Hepatocyte (in vitro differentiated cells): ENCODE measurements around the gene M1AP. TPM values are rescaled to one million over a fixed set of nuclear protein-coding genes. Genes with fewer than 3 reads are reported as not detected.

Experiments used
- DNase-seq: peaks from one replicate; pipeline ENCODE4 v3.0.0-alpha.2; 2016; ENCODE audit warnings: low spot score
- H2AFZ ChIP-seq: fragments of 200-600 bp; sonication (generic); 2 replicates; pipeline ENCODE4 v1.6.0; 2016; ENCODE audit warnings: antibody characterized with exemption, mild to moderate bottlenecking
- H3K27ac ChIP-seq: fragments of 200-600 bp; sonication (generic); 2 replicates; pipeline ENCODE4 v1.5.1; 2016; ENCODE audit warnings: mild to moderate bottlenecking
- H3K27me3 ChIP-seq: fragments of 200-600 bp; sonication (generic); 2 replicates; pipeline ENCODE4 v1.6.1; 2016
- H3K36me3 ChIP-seq: fragments of 200-600 bp; sonication (generic); replicated peaks from 2 replicates; pipeline ENCODE4 v1.5.1; 2016; ENCODE audit warnings: low read depth; ENCODE audit not compliant: insufficient read depth
- H3K4me1 ChIP-seq: fragments of 200-600 bp; sonication (generic); 2 replicates; pipeline ENCODE4 v1.5.1; 2016; ENCODE audit warnings: mild to moderate bottlenecking, moderate library complexity; ENCODE audit not compliant: insufficient read depth
- H3K4me2 ChIP-seq: fragments of 200-600 bp; sonication (generic); 2 replicates; pipeline ENCODE4 v1.6.0; 2016
- H3K4me3 ChIP-seq: fragments of 200-600 bp; sonication (generic); 2 replicates; pipeline ENCODE4 v1.5.1; 2016; ENCODE audit warnings: mild to moderate bottlenecking
- H3K79me2 ChIP-seq: fragments of 200-600 bp; sonication (generic); 2 replicates; pipeline ENCODE4 v1.6.0; 2017; ENCODE audit warnings: mild to moderate bottlenecking
- H3K9me2 ChIP-seq: fragments of 200-600 bp; sonication (generic); replicated peaks from 2 replicates; pipeline ENCODE4 v1.6.0; 2017; ENCODE audit warnings: mild to moderate bottlenecking; ENCODE audit not compliant: insufficient read depth
- H3K9me3 ChIP-seq: fragments of 200-600 bp; sonication (generic); 2 replicates; pipeline ENCODE4 v1.5.1; 2016; ENCODE audit warnings: low read depth, mild to moderate bottlenecking
- H4K20me1 ChIP-seq: fragments of 200-600 bp; sonication (generic); 2 replicates; pipeline ENCODE4 v1.6.0; 2016; ENCODE audit warnings: mild to moderate bottlenecking; ENCODE audit not compliant: insufficient read depth, poor library complexity, severe bottlenecking
- CTCF ChIP-seq: fragments of 200-600 bp; sonication (generic); IDR thresholded peaks from 2 replicates; pipeline ENCODE4 v1.5.1; 2016; ENCODE audit warnings: antibody characterized with exemption, mild to moderate bottlenecking; ENCODE audit not compliant: poor library complexity
- EZH2 ChIP-seq: fragments of 200-600 bp; sonication (generic); IDR thresholded peaks from 2 replicates; pipeline ENCODE4 v1.6.1; 2016; ENCODE audit warnings: antibody characterized with exemption, mild to moderate bottlenecking, borderline replicate concordance
- EZH2phosphoT487 ChIP-seq: fragments of 200-600 bp; sonication (generic); IDR thresholded peaks from one replicate; pipeline ENCODE4 v1.6.1; 2018; ENCODE audit warnings: antibody characterized with exemption, mild to moderate bottlenecking, low read depth, moderate library complexity; ENCODE audit not compliant: unreplicated experiment, severe bottlenecking
- WGBS: methylation state at CpG from one replicate; pipeline ENCODE4 v1.1.6; 2016; ENCODE audit warnings: low lambda C conversion rate; ENCODE audit errors: missing lambda C conversion rate; 5-methylcytosine and 5-hydroxymethylcytosine counted together
- polyA plus RNA-seq: library from polyadenylated mRNA; unstranded; fragments of >200 nt; fragmentation: Nextera tagmentation; extraction: Ambion mirVana; gene quantifications from 2 replicates; pipeline ENCODE4 v1.2.1, GENCODE V29; 2016
- total RNA-seq: library from RNA; depleted of rRNA; stranded (reverse); fragments of >200 nt; gene quantifications from 2 replicates; pipeline ENCODE4 v1.2.3, GENCODE V29; 2014

M1AP gene
- total and polyA plus RNA-seq, 2 experiments from 2014 or later: 0.30 to 0.70 TPM

- WGBS: 82% methylated on average over 4 of the region's 4 CpGs
- H4K20me1 ChIP-seq: no peaks in the 10 kb centered on the region
- H3K79me2 ChIP-seq: no peaks in the 10 kb centered on the region
- H3K27ac ChIP-seq: no peak overlapping the region
- H3K36me3 ChIP-seq: no peaks in the 10 kb centered on the region
- H2AFZ ChIP-seq: no peak overlapping the region
- no peaks in the 10 kb centered on the region for H3K4me1 ChIP-seq
- peaks cover 3% of the 10 kb centered on the region for H3K27me3 ChIP-seq
- no peak for DNase-seq
- H3K9me2 ChIP-seq: no peaks in the 10 kb centered on the region
- H3K4me2 ChIP-seq: no peak overlapping the region
- H3K4me3 ChIP-seq: no peak overlapping the region
- H3K9me3 ChIP-seq: no peaks in the 10 kb centered on the region
- TF ChIP-seq EZH2phosphoT487: no peak
- TF ChIP-seq CTCF: no peak
- no peak for TF ChIP-seq EZH2
These were observed 54.0 kb downstream of the M1AP start for GRCh38 chr2:74593826-74594772.

GRCh38 chr2:74588664-74589063 lies 59.5 kb downstream of the M1AP start:
- 66% methylated on average over 2 of the region's 2 CpGs for WGBS

GRCh38 chr2:74587664-74588277 lies 60.4 kb downstream of the M1AP start:
- H4K20me1 ChIP-seq: no peaks in the 10 kb centered on the region
- no peaks in the 10 kb centered on the region for H3K9me3 ChIP-seq
- peaks cover 3% of the 10 kb centered on the region for H3K27me3 ChIP-seq
- no peak for TF ChIP-seq EZH2phosphoT487
- peak; percentile 83 for TF ChIP-seq CTCF
- no peaks in the 10 kb centered on the region for H3K9me2 ChIP-seq
- H3K4me2 ChIP-seq: no peak overlapping the region
- H3K36me3 ChIP-seq: no peaks in the 10 kb centered on the region
- DNase-seq: peak; percentile 76
- WGBS: 23% methylated on average over 6 of the region's 6 CpGs
- no peaks in the 10 kb centered on the region for H3K79me2 ChIP-seq
- no peak overlapping the region for H3K4me3 ChIP-seq
- peak overlapping the region; percentile 42 for H2AFZ ChIP-seq
- no peaks in the 10 kb centered on the region for H3K4me1 ChIP-seq
- no peak overlapping the region for H3K27ac ChIP-seq

More at GRCh38 chr2:74588664-74589063, 59.5 kb downstream of the M1AP start:
- no peak for TF ChIP-seq CTCF
- TF ChIP-seq EZH2: no peak
- TF ChIP-seq EZH2phosphoT487: no peak
- no peak overlapping the region for H3K4me3 ChIP-seq
- no peaks in the 10 kb centered on the region for H3K79me2 ChIP-seq
- no peaks in the 10 kb centered on the region for H3K36me3 ChIP-seq
- no peak overlapping the region for H2AFZ ChIP-seq
- no peak overlapping the region for H3K27ac ChIP-seq
- peaks cover 3% of the 10 kb centered on the region for H3K27me3 ChIP-seq
- no peaks in the 10 kb centered on the region for H3K4me1 ChIP-seq
- no peaks in the 10 kb centered on the region for H3K9me3 ChIP-seq
- no peaks in the 10 kb centered on the region for H3K9me2 ChIP-seq
- DNase-seq: no peak
- no peaks in the 10 kb centered on the region for H4K20me1 ChIP-seq
- no peak overlapping the region for H3K4me2 ChIP-seq
